Mucosa of descending colon (tissue), 3 donors: ENCODE measurements around the gene SESTD1. TPM values are rescaled to one million over a fixed set of nuclear protein-coding genes. Genes with fewer than 3 reads are reported as not detected.
A peak's percentile ranks its signal among the peaks of the same experiment; 100 is the strongest.

Source experiments
- ATAC-seq: fragments of 200-7000 bp; cut with Tn5 transposase; one replicate; pipeline ENCODE4 v1.9.1; 2020; ENCODE audit warnings: mild to moderate bottlenecking, moderate library complexity
- DNase-seq, 3 donors: peaks; one replicate each; pipeline ENCODE4 v3.0.0-alpha.2; 2020
- H3K36me3 ChIP-seq: fragments of 200-600 bp; one replicate; pipeline ENCODE4 v1.8.0; 2021; ENCODE audit warnings: low read depth, mild to moderate bottlenecking
- H3K4me1 ChIP-seq: fragments of 200-600 bp; one replicate; pipeline ENCODE4 v1.8.0; 2021; ENCODE audit warnings: low read depth, mild to moderate bottlenecking
- H3K4me3 ChIP-seq: fragments of 200-600 bp; one replicate; pipeline ENCODE4 v1.8.0; 2021; ENCODE audit warnings: mild to moderate bottlenecking
- H3K9me3 ChIP-seq: fragments of 200-600 bp; one replicate; pipeline ENCODE4 v1.8.0; 2021; ENCODE audit warnings: mild to moderate bottlenecking
- intact Hi-C, 2 donors: fragments of 100-400 bp; cut with DNase I in 1 of 2; cut with micrococcal nuclease in 1 of 2; formaldehyde crosslinking; loops; one replicate each; pipeline versions ENCODE4 v1.11.0 to v1.11.1; 2022; cut with DNase I, micrococcal nuclease
- total RNA-seq, 3 donors: library from RNA; stranded (reverse); fragmentation: NEBNext Ultra II Directional in 2 of 3; extraction: Animal tissue kit (Norgen Biotek cat#: 25700) in 2 of 3; gene quantifications; one replicate each; pipeline versions ENCODE4 v1.2.1 to v1.2.4, GENCODE V29; 2021 to 2023
- TF ChIP-seq, protein P1 (sequence below): fragments of 200-600 bp; IDR thresholded peaks from one replicate; pipeline ENCODE4 v1.8.0; 2022; ENCODE audit warnings: antibody characterized with exemption, mild to moderate bottlenecking
- donor health status: DM: no; HTN: no; CAD: no; lungs with moderate emphysema.
- donor health status: DM: no; HTN: no; CAD: no.
- donor health status: DM: no; HTN: yes; CAD: no.

The SESTD1 gene
- total RNA-seq, 3 donors from 2014 or later: 25.6 to 102 (median 44.0) TPM

DNA sequence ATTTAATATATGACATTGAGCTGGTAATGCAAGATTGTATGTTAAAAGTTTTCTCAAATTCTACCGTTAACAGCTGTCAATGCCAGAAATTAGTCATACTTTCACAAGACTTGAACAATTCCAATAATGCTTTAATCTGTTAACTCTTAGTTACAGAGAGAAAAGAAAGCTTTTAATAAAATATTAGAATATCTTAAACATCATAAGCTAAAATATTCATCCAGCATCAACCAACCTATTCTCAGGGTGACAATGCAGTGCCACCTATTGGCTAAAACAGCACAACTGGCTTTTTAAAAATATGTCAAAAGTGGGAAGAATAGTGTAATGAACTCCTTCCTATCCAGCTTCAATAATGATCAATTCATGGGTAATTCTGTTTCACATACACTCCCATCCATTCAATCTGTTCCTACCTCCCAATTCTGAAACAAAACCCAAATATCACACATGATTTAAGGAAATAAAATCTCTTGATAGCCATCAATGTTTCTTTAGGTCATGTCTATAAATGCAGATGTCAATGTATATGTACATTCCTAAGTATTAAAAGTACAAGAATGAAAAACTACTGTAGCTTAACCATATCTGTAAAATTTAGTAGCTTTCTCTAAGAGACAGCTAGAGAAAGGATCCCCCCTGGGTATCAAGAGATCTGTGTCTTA, 134.9 kb downstream of the SESTD1 start:
- TF ChIP-seq, protein P1, sequence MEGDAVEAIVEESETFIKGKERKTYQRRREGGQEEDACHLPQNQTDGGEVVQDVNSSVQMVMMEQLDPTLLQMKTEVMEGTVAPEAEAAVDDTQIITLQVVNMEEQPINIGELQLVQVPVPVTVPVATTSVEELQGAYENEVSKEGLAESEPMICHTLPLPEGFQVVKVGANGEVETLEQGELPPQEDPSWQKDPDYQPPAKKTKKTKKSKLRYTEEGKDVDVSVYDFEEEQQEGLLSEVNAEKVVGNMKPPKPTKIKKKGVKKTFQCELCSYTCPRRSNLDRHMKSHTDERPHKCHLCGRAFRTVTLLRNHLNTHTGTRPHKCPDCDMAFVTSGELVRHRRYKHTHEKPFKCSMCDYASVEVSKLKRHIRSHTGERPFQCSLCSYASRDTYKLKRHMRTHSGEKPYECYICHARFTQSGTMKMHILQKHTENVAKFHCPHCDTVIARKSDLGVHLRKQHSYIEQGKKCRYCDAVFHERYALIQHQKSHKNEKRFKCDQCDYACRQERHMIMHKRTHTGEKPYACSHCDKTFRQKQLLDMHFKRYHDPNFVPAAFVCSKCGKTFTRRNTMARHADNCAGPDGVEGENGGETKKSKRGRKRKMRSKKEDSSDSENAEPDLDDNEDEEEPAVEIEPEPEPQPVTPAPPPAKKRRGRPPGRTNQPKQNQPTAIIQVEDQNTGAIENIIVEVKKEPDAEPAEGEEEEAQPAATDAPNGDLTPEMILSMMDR: no peak
- Histone ChIP-seq H3K36me3 (no peaks in the 10 kb centered on the region), H3K4me1 (no peaks in the 10 kb centered on the region), H3K9me3 (no peaks in the 10 kb centered on the region), H3K4me3 (no peak overlapping the region)
- intact Hi-C loops: no loop called here
- ATAC-seq (no peak), DNase-seq (peak in 1 of 3 donors; percentile 32)

DNA sequence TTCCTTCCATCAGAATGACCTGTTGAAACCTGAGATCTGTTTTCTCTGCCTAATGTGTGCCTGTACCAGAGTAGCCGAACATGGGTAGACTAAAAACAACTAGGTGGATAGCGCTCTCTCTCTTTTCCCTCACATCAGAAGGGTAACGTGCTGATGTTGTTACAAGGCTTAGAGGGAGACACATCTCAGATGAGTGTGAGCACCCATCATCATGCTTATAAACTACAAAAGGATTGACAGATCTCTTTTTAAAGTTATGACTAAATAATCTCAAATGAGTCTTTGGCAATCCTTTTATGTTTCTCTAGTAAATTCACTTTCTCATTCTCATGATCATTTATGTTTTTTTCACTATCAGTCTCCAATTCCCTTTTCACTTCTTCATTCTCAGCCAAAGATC, 139.2 kb downstream of the SESTD1 start:
- Histone ChIP-seq H3K4me3 (no peak overlapping the region), H3K9me3 (no peaks in the 10 kb centered on the region), H3K36me3 (no peaks in the 10 kb centered on the region), H3K4me1 (no peaks in the 10 kb centered on the region)
- no peak for ATAC-seq
- no peak for DNase-seq
- TF ChIP-seq, protein P1: no peak
- intact Hi-C loops: no loop called here

DNA sequence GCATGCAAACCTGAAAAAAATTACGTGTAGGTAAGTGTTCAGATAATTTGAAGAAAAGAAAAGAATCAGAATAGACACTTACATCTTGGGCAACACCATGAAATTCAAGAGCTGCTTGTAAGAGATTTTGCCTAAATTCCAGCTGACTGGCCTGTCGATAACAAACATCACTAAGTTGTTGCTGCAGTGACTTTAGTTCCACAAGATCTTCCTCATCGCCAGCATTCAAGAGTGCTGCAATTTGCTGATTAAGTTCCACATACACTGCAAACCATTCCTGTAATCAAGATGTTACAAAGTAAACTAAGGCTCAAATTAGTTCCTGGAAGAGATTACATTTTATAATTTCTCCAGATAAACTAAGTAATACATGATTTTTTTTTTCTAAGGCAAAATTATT, 140.3 kb downstream of the SESTD1 start:
- Histone ChIP-seq H3K9me3 (no peaks in the 10 kb centered on the region), H3K36me3 (no peaks in the 10 kb centered on the region), H3K4me3 (no peak overlapping the region), H3K4me1 (no peaks in the 10 kb centered on the region)
- ATAC-seq (no peak), DNase-seq (no peak)
- intact Hi-C loops: no loop called here
- TF ChIP-seq, protein P1: no peak

GRCh38 chr2:179123272-179123662, 141.4 kb downstream of the SESTD1 start:
- Histone ChIP-seq H3K4me3 (no peak overlapping the region), H3K9me3 (no peaks in the 10 kb centered on the region), H3K36me3 (no peaks in the 10 kb centered on the region), H3K4me1 (no peaks in the 10 kb centered on the region)
- intact Hi-C loops: no loop called here
- DNase-seq (no peak), ATAC-seq (no peak)
- TF ChIP-seq, protein P1: no peak

DNA sequence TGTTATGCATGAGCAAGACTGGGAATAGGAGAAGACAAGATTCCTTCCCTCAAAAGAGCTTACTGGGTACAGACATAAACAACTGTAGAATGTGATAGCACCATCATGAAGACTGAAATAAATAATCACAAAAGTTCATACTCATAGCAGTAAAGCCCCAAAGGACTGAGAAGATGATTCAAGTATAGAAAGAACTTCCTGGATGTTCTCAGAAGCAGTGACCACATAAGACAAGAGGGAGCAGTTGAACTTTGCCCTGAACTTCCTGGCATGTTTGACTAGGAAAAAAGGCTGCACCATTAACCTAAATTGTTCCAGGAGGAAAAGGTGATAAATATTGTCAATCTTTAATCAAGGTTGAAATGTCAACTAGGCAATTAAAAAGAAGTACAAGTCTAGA, 156.9 kb downstream of the SESTD1 start:
- no peak overlapping the region for H3K4me3 ChIP-seq
- ATAC-seq: peak; percentile 83
- intact Hi-C loops: no loop called here

More for the DNA sequence above, 156.9 kb downstream of the SESTD1 start:
- H3K4me1 ChIP-seq: peaks cover 8% of the 10 kb centered on the region
- TF ChIP-seq, protein P1: no peak
- no peaks in the 10 kb centered on the region for H3K9me3 ChIP-seq
- peak in 1 of 3 donors; percentile 46 for DNase-seq
- H3K36me3 ChIP-seq: no peaks in the 10 kb centered on the region
